GM21723 (cell line): ENCODE results near the gene ACACB.

Experiments used
- ATAC-seq: cut with Tn5 transposase; IDR thresholded peaks from one replicate; pipeline ENCODE4 v1.9.1; 2021; ENCODE audit warnings: mild to moderate bottlenecking, moderate library complexity; ENCODE audit not compliant: unreplicated experiment

ACACB gene

GRCh38 chr12:109250523-109250922 lies 134.1 kb downstream of the ACACB start:
- no peak for ATAC-seq

DNA sequence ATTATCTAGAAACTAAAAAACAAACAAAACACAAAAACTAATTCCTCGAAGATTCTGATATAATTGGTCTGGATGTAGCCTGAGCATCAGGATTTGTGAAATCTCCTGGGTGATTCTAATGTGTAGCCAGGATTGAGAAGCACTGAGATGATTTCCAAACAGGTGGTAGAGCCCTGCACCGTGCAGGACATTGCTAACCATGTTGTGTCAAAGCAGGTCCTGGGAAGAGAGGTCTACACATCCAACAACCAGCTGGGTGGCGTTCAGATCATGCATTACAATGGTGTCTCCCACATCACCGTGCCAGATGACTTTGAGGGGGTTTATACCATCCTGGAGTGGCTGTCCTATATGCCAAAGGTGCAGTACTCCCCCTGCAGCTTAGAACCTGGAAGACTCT lies 136.4 kb downstream of the ACACB start:
- no peak for ATAC-seq

DNA sequence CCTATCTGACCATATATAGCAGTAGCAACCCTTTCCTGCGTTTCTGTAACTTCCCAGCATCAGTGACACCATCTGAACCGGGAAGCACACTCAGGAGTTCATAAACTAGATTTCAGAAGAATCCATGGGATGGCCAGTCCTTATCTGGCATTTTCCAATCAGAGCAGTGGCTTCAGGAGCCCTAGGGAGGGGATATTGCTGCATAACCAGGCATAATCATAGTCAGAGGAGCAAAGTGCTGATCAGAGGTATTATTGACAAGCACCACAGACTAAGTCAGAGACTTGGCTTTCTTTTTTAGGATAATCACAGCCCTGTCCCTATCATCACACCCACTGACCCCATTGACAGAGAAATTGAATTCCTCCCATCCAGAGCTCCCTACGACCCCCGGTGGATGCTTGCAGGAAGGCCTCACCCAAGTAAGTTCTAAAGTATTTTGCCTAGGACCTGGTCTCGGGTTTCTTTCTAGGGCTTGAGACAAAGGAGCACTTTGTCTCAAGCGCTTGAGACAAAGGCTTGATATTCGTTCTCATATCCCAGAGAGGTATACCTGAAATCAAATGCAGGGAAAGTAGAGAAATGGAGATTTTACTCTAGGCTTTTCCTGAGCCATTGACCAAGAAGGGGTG lies 137.6 kb downstream of the ACACB start:
- ATAC-seq: no peak

GRCh38 chr12:109255377-109255776 lies 139.0 kb downstream of the ACACB start:
- ATAC-seq: no peak

GRCh38 chr12:109256011-109256410 lies 139.6 kb downstream of the ACACB start:
- no peak for ATAC-seq

DNA sequence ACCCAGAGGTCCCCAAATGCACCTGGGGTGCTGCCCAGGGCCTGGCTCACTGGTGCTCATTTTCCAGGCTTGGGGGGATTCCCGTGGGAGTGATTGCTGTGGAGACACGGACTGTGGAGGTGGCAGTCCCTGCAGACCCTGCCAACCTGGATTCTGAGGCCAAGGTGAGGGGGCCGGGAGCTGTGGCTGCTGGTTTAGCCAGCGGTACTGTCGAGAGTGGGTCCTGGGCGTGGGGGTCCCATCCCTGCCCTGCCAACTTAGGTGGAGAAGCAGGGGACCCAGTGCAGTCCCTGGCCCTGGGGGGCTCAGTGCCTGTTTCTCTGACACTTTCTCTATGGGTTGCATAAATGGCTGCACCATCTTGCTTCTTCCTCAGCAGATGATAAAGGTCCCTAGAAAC lies 141.8 kb downstream of the ACACB start:
- no peak for ATAC-seq

DNA sequence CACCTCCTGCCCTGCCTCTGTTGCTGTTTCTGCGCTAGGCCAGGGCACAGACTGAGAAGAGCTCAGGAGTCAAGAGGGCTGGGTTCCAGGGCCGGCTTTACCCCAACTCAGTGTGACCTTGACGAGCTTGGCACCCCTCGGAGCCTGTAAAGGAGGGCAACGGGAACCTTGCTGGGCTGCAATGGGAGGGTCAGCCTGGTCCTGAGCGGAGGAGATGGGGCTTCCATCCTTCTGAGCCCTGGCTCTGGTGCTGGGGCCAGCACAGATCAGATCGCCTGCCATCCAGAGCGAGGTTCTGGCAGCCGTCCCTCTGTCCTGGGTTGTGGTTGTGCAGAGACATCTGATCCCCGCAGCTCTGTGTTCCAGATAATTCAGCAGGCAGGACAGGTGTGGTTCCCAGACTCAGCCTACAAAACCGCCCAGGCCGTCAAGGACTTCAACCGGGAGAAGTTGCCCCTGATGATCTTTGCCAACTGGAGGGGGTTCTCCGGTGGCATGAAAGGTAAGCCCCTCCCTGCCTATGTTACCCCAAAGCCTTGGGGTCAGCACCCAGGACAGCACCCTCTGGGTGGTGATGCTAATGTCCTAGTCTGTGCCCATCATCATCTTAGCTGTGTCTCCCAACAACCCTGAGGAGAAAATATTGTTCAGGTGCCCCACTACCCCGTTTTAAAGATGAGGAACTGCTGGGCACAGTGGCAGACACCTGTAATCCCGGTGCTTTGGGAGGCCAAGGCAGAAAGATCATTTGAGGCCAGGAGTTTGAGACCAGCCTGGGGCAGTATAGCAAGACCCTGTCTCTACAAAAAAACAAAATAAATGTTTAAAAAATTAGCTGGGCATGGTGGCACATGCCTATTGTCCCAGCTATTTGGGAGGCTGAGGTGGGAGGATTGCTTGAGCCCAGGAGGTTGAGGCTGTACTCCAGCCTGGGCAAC lies 142.5 kb downstream of the ACACB start:
- no peak for ATAC-seq

- no peak for ATAC-seq
Measured at GRCh38 chr12:109259545-109259895, 143.1 kb downstream of the ACACB start.

DNA sequence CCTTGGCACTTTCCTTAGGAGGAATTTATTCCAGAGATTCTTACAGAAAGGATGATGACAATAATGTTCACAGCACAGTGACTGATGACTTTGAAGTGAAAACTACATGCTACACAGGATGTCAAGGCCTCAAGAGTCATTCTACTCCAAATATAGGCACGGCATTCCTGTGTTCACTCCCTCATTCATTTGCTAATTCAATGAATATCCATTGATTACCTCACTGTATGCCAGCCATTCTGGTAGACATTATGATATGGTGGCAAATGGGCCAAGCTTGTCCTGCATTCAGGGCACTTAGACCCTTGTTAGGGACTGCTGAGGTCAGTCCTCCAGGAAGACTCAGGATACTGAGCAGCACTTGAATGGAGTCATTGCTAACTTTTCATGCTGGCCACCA lies 144.7 kb downstream of the ACACB start:
- ATAC-seq: no peak

DNA sequence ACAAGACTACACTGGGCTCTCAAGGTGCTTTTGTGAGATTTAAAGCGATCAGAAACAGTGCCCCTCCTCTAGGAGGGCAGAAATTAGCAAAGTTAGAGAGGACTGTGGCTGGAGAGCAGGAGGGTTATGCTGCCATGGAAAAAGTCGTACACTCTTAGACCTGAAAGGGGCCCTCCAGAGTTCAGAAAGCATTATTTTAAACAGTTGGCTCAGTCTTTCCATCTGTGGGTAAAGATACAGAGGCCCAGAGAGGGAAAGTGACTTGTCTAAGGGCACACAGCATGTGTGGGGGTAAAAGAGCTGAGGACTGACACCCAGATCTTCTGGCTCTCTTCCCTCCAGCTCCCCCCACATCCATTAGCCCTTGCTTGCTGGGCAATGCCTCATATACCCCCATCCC lies 145.6 kb downstream of the ACACB start:
- ATAC-seq: no peak

GRCh38 chr12:109263439-109263838 lies 147.1 kb downstream of the ACACB start:
- no peak for ATAC-seq

DNA sequence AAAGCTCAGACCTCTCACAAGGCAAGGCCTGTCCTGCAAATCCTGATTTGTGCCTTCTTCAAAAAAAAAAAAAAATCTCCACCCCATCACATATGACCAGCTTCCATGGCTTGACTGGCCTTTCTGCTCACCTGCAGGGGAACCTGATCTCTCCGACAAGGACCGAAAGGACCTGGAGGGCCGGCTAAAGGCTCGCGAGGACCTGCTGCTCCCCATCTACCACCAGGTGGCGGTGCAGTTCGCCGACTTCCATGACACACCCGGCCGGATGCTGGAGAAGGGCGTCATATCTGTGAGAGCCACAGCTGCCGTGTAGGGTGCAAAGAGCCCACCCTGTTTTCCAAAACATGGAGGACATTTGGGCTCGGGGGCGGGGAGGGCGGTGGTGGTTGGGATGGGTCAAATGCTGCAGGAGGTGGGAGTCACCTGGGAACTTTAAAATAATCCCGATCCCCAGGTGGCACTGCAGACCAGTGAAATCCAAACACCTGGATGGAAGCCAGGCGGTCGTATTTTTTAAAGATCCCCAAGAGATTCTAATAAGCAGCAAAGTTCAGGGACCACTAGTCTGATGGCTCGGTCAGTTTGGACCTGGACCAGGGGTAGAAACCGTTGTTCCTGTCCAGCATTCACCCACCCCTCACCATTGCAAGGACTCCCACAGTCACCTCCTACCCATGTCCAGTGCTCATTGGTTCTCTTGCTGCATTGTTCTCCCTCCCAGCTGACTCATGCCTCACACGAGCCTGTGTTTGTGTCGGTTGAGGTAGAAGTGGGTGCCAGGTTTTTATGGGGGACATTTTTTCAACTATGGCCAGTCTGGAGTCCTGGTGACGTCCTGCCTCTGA lies 147.9 kb downstream of the ACACB start:
- ATAC-seq: no peak

DNA sequence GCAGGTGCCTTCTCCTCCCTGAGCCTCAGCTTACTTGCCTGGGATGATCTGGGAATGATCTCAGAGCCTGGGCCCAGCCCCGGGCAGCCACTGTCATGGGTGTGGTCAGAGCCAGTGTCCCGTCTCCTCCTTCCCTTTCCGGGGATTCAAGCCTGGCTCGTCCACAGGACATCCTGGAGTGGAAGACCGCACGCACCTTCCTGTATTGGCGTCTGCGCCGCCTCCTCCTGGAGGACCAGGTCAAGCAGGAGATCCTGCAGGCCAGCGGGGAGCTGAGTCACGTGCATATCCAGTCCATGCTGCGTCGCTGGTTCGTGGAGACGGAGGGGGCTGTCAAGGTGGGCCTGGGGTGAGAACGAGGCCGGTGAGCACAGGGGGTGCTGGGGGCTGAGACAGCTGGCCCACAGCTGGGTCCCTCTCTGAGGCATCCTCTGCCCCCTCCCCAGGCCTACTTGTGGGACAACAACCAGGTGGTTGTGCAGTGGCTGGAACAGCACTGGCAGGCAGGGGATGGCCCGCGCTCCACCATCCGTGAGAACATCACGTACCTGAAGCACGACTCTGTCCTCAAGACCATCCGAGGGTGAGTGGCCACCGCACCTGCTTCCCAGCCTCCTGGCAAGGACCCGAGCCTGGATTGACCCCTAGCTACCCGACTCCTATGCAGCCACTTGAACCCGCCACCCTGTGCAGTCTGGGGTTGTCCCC lies 148.7 kb downstream of the ACACB start:
- ATAC-seq: no peak

DNA sequence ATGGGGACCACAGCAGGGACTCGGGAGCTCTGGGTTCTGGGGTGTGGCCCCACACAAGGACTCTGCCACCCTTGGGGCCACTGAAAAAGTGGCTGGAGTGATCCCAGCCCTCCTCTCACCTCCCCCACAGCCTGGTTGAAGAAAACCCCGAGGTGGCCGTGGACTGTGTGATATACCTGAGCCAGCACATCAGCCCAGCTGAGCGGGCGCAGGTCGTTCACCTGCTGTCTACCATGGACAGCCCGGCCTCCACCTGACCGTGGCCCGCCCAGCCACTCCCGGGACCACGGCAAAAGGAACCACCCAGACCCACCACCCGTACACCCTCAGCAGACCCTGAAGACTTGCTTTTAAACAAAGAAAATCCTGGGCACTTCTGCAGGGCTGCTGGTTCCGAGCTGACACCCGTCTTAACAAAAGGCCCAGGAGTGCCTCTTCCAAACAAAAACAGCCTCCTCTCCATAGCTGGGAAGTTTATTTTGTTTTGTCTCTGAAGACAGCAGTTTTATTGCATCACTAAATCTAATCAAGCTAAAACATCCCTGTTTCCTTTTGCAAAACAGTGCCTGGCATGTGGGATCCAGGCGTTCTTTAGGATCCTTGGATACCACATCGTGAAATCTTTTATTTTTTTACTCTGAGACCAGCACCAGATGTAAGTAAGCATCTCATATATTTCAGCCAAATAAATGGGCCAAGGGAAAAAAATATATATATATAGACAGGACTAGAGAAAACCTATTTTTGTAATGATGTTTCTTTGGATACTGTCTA lies 149.9 kb downstream of the ACACB start:
- ATAC-seq: no peak

DNA sequence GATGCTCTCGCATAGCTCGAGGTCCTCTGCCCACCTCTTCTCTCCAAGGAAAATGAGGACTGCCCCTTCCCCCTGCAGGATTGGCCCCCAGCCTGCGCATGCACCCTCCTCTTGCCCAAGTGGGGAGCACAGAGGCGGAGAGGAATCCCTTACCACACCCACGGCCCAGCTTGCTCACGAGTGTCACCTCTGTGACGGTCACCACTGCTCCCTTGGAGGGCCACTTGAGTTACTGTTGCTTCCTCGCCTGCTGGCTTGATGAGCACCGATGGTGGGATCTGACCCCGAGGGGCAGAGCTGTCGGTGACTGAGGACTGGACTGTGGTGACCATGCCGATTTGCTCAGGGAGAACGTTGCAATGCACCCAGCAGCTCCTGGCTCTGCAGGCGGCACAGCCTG lies 151.0 kb downstream of the ACACB start:
- no peak for ATAC-seq

DNA sequence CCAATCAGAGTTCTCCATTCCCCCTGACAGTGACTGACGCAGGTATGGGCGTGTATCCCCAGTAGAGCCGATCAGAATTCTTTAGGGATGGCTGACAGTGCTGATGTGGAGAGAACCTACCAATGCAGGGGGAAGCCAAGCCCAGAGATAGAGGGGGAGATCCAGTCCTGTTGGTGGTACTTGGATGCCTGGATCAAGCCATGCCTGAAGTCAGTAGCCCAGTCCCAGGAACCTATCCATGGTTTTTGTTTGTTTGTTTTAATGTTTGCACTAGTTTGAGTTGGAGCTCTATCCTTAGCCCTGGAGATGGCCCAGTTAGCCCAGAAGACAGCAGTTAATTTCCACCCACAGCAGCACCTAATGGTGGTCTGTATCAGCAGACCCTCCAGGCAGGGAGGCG lies 152.5 kb downstream of the ACACB start:
- no peak for ATAC-seq

DNA sequence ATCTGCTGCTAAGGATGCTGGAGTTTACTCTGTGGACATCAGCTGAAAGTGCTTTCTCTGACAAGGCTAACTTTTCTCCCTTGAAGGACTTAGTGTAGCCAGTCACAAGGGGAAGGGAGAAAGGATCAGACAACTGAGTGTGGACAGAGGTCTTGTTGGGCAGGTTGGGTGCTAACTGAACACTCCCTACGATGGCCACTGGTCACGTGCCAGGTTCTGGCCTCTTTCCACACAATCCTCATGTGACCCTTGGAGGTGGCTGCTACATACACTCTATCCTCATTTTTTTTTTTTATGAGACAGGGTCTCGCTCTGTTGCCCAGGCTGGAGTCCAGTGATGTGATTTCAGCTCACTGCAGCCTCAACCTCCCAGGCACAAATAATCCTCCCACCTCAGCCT lies 153.0 kb downstream of the ACACB start:
- no peak for ATAC-seq

- no peak for ATAC-seq
Measured at GRCh38 chr12:109270494-109270893, 154.1 kb downstream of the ACACB start.

- ATAC-seq: no peak
Measured at GRCh38 chr12:109271418-109271817, 155.0 kb downstream of the ACACB start.

DNA sequence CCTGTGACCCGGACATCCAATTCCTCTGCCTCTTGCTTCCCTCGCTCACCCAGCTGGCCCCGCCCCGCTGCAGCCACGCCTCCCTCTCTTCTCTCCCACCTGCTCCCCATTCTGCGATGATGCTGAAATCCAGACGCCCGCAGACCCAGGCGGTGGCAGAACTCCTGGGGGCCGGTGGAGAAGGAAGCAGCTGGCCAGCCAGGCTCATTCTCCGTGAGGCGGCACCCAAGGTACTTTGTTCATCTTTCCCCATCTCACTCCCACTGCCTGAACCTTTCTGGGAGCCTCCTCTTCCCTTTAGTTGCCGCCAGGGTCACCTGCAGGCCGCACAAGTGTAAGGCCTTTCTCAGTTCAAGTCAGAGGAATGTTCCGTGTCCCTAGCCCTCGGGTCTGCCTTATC lies 157.0 kb downstream of the ACACB start:
- no peak for ATAC-seq
